HG03558 (cell line): ENCODE results near the gene ESPL1.

ENCODE experiments used
- ATAC-seq: cut with Tn5 transposase; IDR thresholded peaks from one replicate; pipeline ENCODE4 v1.9.1; 2021; ENCODE audit warnings: moderate number of reproducible peaks; ENCODE audit not compliant: unreplicated experiment; ENCODE audit errors: extremely low read depth

Gene ESPL1

GRCh38 chr12:53254816-53255545 lies 13.1 kb upstream of the ESPL1 start:
- ATAC-seq: no peak

- ATAC-seq: no peak
Observed at GRCh38 chr12:53255996-53256395, 12.1 kb upstream of the ESPL1 start.

- no peak for ATAC-seq
Observed at GRCh38 chr12:53258541-53259539, 9.3 kb upstream of the ESPL1 start.

- no peak for ATAC-seq
Observed at GRCh38 chr12:53259891-53260290, 8.2 kb upstream of the ESPL1 start.

- no peak for ATAC-seq
Observed at GRCh38 chr12:53265783-53266182, 2.3 kb upstream of the ESPL1 start.

- no peak for ATAC-seq
Observed at GRCh38 chr12:53267306-53267998, 647 bp upstream of the ESPL1 start.

- ATAC-seq: no peak
Observed at GRCh38 chr12:53268630-53269562, 797 bp downstream of the ESPL1 start.

GRCh38 chr12:53274445-53274844 lies 6.3 kb downstream of the ESPL1 start:
- no peak for ATAC-seq

GRCh38 chr12:53276511-53276910 lies 8.4 kb downstream of the ESPL1 start:
- ATAC-seq: no peak

- ATAC-seq: no peak
Observed at GRCh38 chr12:53277981-53278380, 9.9 kb downstream of the ESPL1 start.

- ATAC-seq: no peak
Observed at GRCh38 chr12:53279283-53279869, 11.3 kb downstream of the ESPL1 start.

GRCh38 chr12:53279888-53280498 lies 11.9 kb downstream of the ESPL1 start:
- no peak for ATAC-seq

- no peak for ATAC-seq
Observed at GRCh38 chr12:53286448-53286847, 18.3 kb downstream of the ESPL1 start.

- no peak for ATAC-seq
Observed at GRCh38 chr12:53287741-53288216, 19.7 kb downstream of the ESPL1 start.

GRCh38 chr12:53288322-53288721 lies 20.2 kb downstream of the ESPL1 start:
- ATAC-seq: no peak

GRCh38 chr12:53289891-53290290 lies 21.8 kb downstream of the ESPL1 start:
- no peak for ATAC-seq

- no peak for ATAC-seq
Observed at GRCh38 chr12:53290661-53291060, 22.6 kb downstream of the ESPL1 start.

- ATAC-seq: no peak
Observed at GRCh38 chr12:53292426-53292825, 24.3 kb downstream of the ESPL1 start.
